Erythroblast (primary cell): ENCODE measurements around the gene MYO1D.
"Not testable (repeated sequence)": the region's sequence is repeated elsewhere in the genome, so short reads cannot be mapped to it uniquely, and the experiment has no call there.

Experiments used
- GATA1 ChIP-seq: IDR thresholded peaks from 2 replicates; pipeline ENCODE4 v1.6.1; 2011; ENCODE audit warnings: low read depth, mild to moderate bottlenecking, control low read depth, low read length, moderate library complexity
- POLR2A ChIP-seq: IDR thresholded peaks from 2 replicates; pipeline ENCODE4 v1.6.1; 2011; ENCODE audit warnings: mild to moderate bottlenecking, low read length

- not testable (repeated sequence) for TF ChIP-seq POLR2A, GATA1
Measured at GRCh38 chr17:32739151-32739550, 137.8 kb downstream of the MYO1D start.
